Fibroblast of villous mesenchyme (primary cell): Measurements from ENCODE around the gene PRDM16. TPM values are rescaled to one million over a fixed set of nuclear protein-coding genes. Genes with fewer than 3 reads are reported as not detected.
A peak's percentile ranks its signal among the peaks of the same experiment; 100 is the strongest.

Source experiments
- DNase-seq: peaks from one replicate; pipeline ENCODE4 v3.0.0-alpha.2; 2010; ENCODE audit warnings: low read depth
- H3K4me3 ChIP-seq: 2 replicates; pipeline ENCODE4 v1.5.1; 2011; ENCODE audit warnings: low read depth, mild to moderate bottlenecking, low read length
- total RNA-seq: library from RNA; depleted of rRNA; stranded (reverse); fragments of >200 nt; gene quantifications from 2 replicates; pipeline ENCODE4 v1.2.3, GENCODE V29; 2012
- TF ChIP-seq, protein P1 (sequence below): IDR thresholded peaks from 2 replicates; pipeline ENCODE4 v1.5.1; 2012; ENCODE audit warnings: low read depth, mild to moderate bottlenecking, low read length; ENCODE audit not compliant: insufficient read depth

PRDM16 gene
- total RNA-seq, 1 donor, result 1.7 TPM

DNA sequence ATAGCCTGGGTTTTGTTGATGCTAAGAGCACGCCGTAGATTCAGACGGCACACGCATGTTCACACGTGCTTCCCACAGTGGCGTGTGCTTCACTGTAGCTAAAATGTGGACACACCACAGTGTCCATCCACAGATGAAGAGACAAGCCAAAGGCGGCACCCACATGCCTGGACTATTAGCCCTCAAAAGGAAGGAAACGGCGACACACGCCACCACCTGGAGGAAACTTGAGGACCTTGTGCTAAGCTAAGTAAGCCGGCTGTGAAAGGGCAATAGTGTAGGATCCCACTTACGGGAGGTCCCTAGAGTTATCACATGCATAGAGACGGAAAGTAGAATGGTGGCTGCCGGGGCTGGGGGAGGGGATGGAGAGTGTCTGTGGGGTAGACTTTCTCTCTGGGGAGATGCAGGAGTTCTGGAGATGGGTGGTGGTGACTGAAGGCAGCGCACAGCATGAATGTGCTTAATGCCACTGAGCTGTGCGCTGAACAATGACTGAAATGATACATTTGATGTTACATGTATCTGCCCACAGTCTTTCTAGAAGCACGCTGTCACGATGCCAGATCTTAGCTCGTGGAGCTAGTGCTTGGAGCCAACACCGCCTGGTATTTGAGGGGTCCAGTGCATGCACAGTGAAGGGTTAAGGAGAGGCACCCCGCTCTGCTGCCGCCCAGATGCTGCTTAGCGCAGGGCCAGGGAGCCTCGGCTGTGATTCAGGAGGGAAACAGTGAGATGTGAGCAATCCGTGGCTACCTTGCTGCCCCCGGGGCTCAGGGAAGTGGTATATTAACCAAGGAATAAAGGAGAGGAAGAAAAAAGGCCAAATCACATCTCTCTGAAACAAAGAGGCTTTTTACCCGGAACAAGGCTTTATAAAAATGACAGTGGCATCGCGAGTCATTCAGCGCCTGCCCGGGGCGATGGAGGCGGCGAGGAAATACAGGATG, 103.7 kb downstream of the PRDM16 start:
- DNase-seq, result no peak
- TF ChIP-seq, protein P1, sequence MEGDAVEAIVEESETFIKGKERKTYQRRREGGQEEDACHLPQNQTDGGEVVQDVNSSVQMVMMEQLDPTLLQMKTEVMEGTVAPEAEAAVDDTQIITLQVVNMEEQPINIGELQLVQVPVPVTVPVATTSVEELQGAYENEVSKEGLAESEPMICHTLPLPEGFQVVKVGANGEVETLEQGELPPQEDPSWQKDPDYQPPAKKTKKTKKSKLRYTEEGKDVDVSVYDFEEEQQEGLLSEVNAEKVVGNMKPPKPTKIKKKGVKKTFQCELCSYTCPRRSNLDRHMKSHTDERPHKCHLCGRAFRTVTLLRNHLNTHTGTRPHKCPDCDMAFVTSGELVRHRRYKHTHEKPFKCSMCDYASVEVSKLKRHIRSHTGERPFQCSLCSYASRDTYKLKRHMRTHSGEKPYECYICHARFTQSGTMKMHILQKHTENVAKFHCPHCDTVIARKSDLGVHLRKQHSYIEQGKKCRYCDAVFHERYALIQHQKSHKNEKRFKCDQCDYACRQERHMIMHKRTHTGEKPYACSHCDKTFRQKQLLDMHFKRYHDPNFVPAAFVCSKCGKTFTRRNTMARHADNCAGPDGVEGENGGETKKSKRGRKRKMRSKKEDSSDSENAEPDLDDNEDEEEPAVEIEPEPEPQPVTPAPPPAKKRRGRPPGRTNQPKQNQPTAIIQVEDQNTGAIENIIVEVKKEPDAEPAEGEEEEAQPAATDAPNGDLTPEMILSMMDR, result no peak
- no peak overlapping the region for H3K4me3 ChIP-seq

DNA sequence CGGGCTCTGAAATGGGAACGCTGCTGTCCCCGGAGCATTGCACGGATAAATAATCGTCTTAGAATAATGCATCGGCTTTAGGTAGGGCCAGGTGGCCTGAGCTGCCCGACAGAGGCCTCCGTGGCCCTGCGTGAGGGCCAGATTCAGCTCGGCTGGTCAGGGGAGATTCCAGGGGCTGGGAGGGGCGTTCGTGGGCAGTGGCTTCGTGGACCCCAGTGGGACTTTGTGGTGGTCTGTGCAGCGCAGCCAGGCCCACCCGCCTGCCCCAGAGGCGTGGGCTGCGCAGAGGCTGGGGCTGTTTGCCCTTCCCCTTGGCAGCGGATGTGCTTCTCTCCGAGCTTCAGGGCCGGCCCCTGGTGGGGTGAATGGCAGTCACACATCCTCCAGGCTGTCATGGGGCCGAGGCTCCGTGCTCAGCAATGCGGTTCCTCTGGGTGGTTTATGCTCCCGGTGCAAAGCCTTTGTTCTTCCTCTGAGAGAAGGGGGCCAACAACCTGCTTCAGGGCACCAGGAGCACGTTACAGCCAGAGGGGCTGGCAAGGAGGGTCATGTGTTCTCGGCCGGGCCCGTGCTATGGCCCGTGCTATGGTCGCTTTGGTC, 104.5 kb downstream of the PRDM16 start:
- DNase-seq, result no peak
- TF ChIP-seq, protein P1, result no peak
- H3K4me3 ChIP-seq, result no peak overlapping the region

DNA sequence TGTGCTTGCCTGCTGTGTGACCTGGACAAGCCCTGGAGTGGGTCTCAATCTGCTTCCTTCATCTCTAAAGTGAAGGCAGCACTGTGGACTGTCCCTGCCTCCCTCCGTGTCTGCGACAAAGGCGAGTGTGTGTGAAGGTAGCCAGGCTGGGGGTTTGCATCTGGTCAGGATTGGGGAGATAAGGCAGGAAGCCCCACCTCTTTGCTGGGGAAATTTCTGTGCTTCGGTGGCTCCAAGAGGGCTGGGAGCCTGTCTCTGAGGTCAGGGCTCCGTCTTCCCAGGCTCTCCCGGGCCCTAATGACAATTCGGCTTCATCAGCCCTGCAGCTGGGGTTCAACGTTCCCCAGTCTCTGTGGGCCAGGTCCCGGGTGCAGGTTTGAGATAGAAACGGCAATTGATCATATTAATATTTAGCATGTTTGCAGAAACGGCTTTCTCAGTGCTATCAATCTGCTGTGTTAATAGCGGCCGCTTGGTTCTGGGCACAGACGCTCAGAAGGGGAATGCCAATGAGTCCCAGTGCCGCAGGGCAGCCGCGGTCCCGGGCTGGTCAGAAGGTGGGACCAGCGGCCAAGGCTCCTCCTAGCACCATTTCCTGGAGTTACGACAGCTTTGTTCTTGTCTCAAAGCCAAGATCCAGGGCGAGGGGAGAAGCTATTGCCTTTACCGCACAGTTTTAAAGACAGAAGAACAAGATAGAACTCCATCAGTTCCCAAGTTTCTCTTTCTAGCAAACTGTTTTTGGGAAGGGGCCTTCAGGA, 105.7 kb downstream of the PRDM16 start:
- TF ChIP-seq, protein P1, result no peak
- no peak overlapping the region for H3K4me3 ChIP-seq
- peak; percentile 7 for DNase-seq

DNA sequence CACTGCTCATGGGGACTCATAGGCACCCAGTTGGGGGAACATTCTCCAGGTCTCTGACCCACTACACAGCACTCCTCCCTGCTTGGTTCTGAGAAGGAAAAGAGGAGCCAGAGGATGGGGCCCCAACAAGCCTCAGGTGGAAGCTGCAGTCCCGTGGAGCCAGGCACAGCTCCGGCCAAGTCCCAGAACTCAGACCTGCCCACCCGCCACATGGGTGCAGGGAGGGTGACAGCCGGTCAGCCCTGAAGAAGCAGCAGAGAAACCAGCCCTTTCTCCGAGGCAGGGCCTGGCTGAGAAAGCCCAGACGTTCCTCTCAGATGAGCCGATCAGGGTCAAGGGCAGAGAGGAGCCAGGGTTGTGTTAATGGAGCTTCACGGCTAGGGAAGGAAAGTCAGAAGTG, 106.5 kb downstream of the PRDM16 start:
- no peak for DNase-seq
- H3K4me3 ChIP-seq, result no peak overlapping the region
- TF ChIP-seq, protein P1, result no peak

DNA sequence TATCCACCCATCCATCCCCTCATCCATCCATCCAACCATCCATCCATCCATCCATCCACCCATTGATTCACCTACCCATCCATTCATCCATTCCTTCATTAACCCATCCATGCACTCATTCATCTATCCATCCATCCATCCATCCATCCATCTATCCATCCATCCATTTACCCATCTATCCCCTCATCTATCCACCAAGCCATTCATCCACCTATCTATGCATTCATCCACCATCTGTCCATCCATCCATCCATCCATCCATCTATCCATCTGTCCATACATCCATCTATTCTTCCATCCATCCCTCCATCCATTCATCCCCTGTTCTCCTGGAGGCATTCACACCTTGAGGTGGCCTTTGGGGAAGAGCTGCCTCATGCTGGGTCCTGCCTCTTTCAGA, 107.0 kb downstream of the PRDM16 start:
- TF ChIP-seq, protein P1, result no peak
- DNase-seq, result no peak
- H3K4me3 ChIP-seq, result no peak overlapping the region

DNA sequence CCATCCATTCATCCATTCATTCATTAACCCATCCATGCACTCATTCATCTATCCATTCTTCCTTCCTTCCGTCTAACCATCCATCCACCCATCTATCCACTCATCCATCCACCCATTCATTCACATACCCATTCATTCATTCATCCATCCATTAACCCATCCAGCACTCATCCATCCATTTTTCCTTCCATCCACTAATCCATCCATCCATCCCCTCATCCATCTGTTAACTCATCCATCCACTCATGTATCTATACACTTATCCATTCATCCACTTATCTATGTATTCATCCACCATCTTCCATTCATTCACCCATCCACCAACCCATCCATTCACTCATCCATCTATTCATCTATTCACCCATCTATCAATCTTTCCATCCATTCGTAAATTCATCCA, 107.8 kb downstream of the PRDM16 start:
- TF ChIP-seq, protein P1, result no peak
- no peak for DNase-seq
- no peak overlapping the region for H3K4me3 ChIP-seq
